Adipocyte (in vitro differentiated cells): Measurements from ENCODE around the gene MAGOH.
A peak's percentile ranks its signal among the peaks of the same experiment; 100 is the strongest.
"Not testable (repeated sequence)": the region's sequence is repeated elsewhere in the genome, so short reads cannot be mapped to it uniquely, and the experiment has no call there.

Experiments used
- DNase-seq: peaks from one replicate; pipeline ENCODE4 v3.0.0-alpha.2; 2015; ENCODE audit warnings: low read depth
- H3K27me3 ChIP-seq: replicated peaks from 2 replicates; pipeline ENCODE4 v1.7.0; 2013; ENCODE audit warnings: mild to moderate bottlenecking, low read length, moderate library complexity; ENCODE audit not compliant: control insufficient read depth, insufficient read depth
- H3K36me3 ChIP-seq: 2 replicates; pipeline ENCODE4 v1.7.0; 2013; ENCODE audit warnings: low read length, mild to moderate bottlenecking, moderate library complexity; ENCODE audit not compliant: control insufficient read depth, insufficient read depth, severe bottlenecking
- H3K4me1 ChIP-seq: 2 replicates; pipeline ENCODE4 v1.7.0; 2013; ENCODE audit warnings: mild to moderate bottlenecking, low read length, moderate library complexity; ENCODE audit not compliant: control insufficient read depth, insufficient read depth
- H3K4me3 ChIP-seq: 2 replicates; pipeline ENCODE4 v1.7.0; 2013; ENCODE audit warnings: mild to moderate bottlenecking, low read length, moderate library complexity
- H3K9ac ChIP-seq: 2 replicates; pipeline ENCODE4 v1.7.0; 2013; ENCODE audit warnings: mild to moderate bottlenecking, low read length, moderate library complexity
- H3K9me3 ChIP-seq: 2 replicates; pipeline ENCODE4 v1.7.0; 2013; ENCODE audit warnings: mild to moderate bottlenecking, low read length, moderate library complexity; ENCODE audit not compliant: control insufficient read depth

Gene MAGOH

GRCh38 chr1:53218201-53218600 is 20.1 kb downstream of the MAGOH start:
- Histone ChIP-seq H3K4me3 (no peak overlapping the region), H3K36me3 (peaks cover 33% of the 10 kb centered on the region), H3K9ac (no peak overlapping the region), H3K27me3 (no peaks in the 10 kb centered on the region), H3K9me3 (no peaks in the 10 kb centered on the region), H3K4me1 (peaks cover 14% of the 10 kb centered on the region)
- no peak for DNase-seq

- H3K36me3 ChIP-seq, result peaks cover 68% of the 10 kb centered on the region
Measured at GRCh38 chr1:53214376-53214940, 23.9 kb downstream of the MAGOH start.

GRCh38 chr1:53210954-53211353 is 27.4 kb downstream of the MAGOH start:
- Histone ChIP-seq H3K27me3 (no peaks in the 10 kb centered on the region), H3K4me1 (peaks cover 31% of the 10 kb centered on the region), H3K9me3 (no peaks in the 10 kb centered on the region), H3K9ac (no peak overlapping the region), H3K36me3 (peaks cover 72% of the 10 kb centered on the region), H3K4me3 (no peak overlapping the region)
- DNase-seq, result no peak

More at GRCh38 chr1:53214376-53214940, 23.9 kb downstream of the MAGOH start:
- Histone ChIP-seq H3K9ac (no peak overlapping the region), H3K27me3 (no peaks in the 10 kb centered on the region), H3K9me3 (no peaks in the 10 kb centered on the region), H3K4me3 (no peak overlapping the region), H3K4me1 (peaks cover 3% of the 10 kb centered on the region)
- DNase-seq, result no peak

GRCh38 chr1:53210352-53210751 is 28.0 kb downstream of the MAGOH start:
- Histone ChIP-seq H3K9me3 (no peaks in the 10 kb centered on the region), H3K4me1 (peaks cover 31% of the 10 kb centered on the region), H3K27me3 (no peaks in the 10 kb centered on the region), H3K9ac (no peak overlapping the region), H3K36me3 (peaks cover 74% of the 10 kb centered on the region), H3K4me3 (no peak overlapping the region)
- DNase-seq, result no peak

GRCh38 chr1:53207726-53208125 is 30.6 kb downstream of the MAGOH start:
- Histone ChIP-seq H3K9ac (peak overlapping the region; percentile 48), H3K4me3 (peak overlapping the region; percentile 44), H3K4me1 (peaks cover 41% of the 10 kb centered on the region), H3K36me3 (peaks cover 74% of the 10 kb centered on the region), H3K9me3 (no peaks in the 10 kb centered on the region), H3K27me3 (no peaks in the 10 kb centered on the region)
- DNase-seq, result no peak

- peaks cover 75% of the 10 kb centered on the region for H3K36me3 ChIP-seq
- peaks cover 41% of the 10 kb centered on the region for H3K4me1 ChIP-seq
- DNase-seq, result no peak
- no peaks in the 10 kb centered on the region for H3K9me3 ChIP-seq
- H3K9ac ChIP-seq, result peak overlapping the region; percentile 58
- H3K4me3 ChIP-seq, result peak overlapping the region; percentile 34
- no peaks in the 10 kb centered on the region for H3K27me3 ChIP-seq
Measured at GRCh38 chr1:53206735-53207379, 31.5 kb downstream of the MAGOH start.

GRCh38 chr1:53206083-53206685 is 32.1 kb downstream of the MAGOH start:
- H3K4me3 ChIP-seq, DNase-seq, H3K9me3 ChIP-seq, H3K27me3 ChIP-seq: not testable (repeated sequence)
- Histone ChIP-seq H3K4me1 (peaks cover 41% of the 10 kb centered on the region), H3K36me3 (peaks cover 77% of the 10 kb centered on the region), H3K9ac (peak overlapping the region; percentile 58)

- not testable (repeated sequence) for H3K9ac ChIP-seq, H3K27me3 ChIP-seq, H3K4me3 ChIP-seq, H3K9me3 ChIP-seq, DNase-seq
- peaks cover 75% of the 10 kb centered on the region for H3K36me3 ChIP-seq
- peaks cover 41% of the 10 kb centered on the region for H3K4me1 ChIP-seq
Measured at GRCh38 chr1:53205496-53205895, 32.8 kb downstream of the MAGOH start.

GRCh38 chr1:53203466-53203865 is 34.9 kb downstream of the MAGOH start:
- Histone ChIP-seq H3K36me3 (peaks cover 55% of the 10 kb centered on the region), H3K27me3 (no peaks in the 10 kb centered on the region), H3K9me3 (no peaks in the 10 kb centered on the region), H3K4me1 (peaks cover 45% of the 10 kb centered on the region), H3K4me3 (no peak overlapping the region), H3K9ac (no peak overlapping the region)
- peak; percentile 32 for DNase-seq

- peaks cover 44% of the 10 kb centered on the region for H3K4me1 ChIP-seq
- H3K27me3 ChIP-seq, result no peaks in the 10 kb centered on the region
- peaks cover 26% of the 10 kb centered on the region for H3K36me3 ChIP-seq
- peak overlapping the region; percentile 97 for H3K9ac ChIP-seq
- peak overlapping the region; percentile 95 for H3K4me3 ChIP-seq
- peak; percentile 90 for DNase-seq
- no peaks in the 10 kb centered on the region for H3K9me3 ChIP-seq
Measured at GRCh38 chr1:53198241-53198651, 40.1 kb downstream of the MAGOH start.

- peak; percentile 60 for DNase-seq
- H3K4me1 ChIP-seq, result peaks cover 41% of the 10 kb centered on the region
- no peaks in the 10 kb centered on the region for H3K27me3 ChIP-seq
- H3K9ac ChIP-seq, result peak overlapping the region; percentile 97
- H3K9me3 ChIP-seq, result no peaks in the 10 kb centered on the region
- peak overlapping the region; percentile 95 for H3K4me3 ChIP-seq
- H3K36me3 ChIP-seq, result peaks cover 19% of the 10 kb centered on the region
Measured at GRCh38 chr1:53197291-53198200, 40.8 kb downstream of the MAGOH start.
